ENCODE results near the gene RDH13. TPM values are rescaled to one million over a fixed set of nuclear protein-coding genes. Genes with fewer than 3 reads are reported as not detected.

The RDH13 gene
- total and polyA plus RNA-seq, 4 donors, result 8.9 to 11.7 (median 9.5) TPM

DNA sequence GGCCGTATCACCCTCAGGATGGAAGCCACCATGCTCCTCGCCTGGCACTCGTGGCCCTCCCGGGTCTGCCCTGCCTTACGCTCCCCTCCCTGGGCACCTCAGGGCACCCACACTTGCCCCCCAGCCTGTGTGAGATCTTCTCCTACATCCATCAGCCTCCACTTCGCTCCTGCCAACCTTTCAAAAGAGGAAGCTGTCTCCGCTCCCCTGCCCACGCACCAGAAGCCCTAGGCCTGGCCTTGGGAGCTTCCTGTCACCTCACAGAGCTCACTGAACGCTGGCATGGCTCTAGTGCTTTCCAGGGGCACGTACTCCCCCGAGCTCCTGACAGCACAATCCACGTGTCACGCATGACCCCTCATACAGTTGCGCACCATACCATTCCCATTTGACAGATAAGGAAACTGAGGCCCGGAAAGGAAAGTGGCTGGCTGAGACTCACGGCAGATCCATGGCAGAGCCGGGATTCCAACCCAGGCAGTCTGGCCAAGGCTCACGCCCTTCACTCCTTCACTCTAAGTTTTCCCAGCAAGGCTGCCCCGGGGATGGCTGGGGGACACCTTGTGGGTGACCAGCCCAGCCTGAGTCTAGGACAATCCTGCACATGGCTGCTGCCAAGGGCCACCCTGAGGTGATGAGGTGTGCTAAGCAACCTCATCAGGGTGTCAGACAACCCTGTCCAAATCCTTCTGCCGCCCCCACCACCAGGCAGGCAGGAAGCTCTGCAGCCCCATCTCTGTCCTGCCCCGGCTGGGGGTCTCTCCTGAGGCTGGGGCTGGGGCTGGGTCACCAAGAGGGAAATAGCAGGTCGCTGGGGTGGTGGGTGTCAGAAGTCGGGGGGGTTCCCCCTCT is 35.1 kb upstream of the RDH13 start:
- Histone ChIP-seq H3K4me1 (ENCODE audit: control insufficient read depth in 4 of 4, insufficient read depth in 4 of 4, low read length in 3 of 4) (no peaks in the 10 kb centered on the region), H3K27me3 (ENCODE audit: control insufficient read depth in 4 of 4, insufficient read depth in 4 of 4, low read length in 3 of 4) (no peaks in the 10 kb centered on the region), H3K9me3 (ENCODE audit: control insufficient read depth in 4 of 4, low read length in 3 of 4) (no peaks in the 10 kb centered on the region), H3K9ac (ENCODE audit: low read depth in 1 of 2, low read length in 2 of 2) (no peak overlapping the region), H3K4me3 (ENCODE audit: low read depth in 1 of 3, low read length in 3 of 3) (no peak overlapping the region), H3K36me3 (ENCODE audit: control insufficient read depth in 4 of 4, insufficient read depth in 3 of 4, low read depth in 1 of 4, low read length in 3 of 4) (peaks cover 5 to 44% (median 7%) of the 10 kb centered on the region in 4 donors), H3K27ac (ENCODE audit: low read depth in 1 of 2, low read length in 2 of 2) (no peak overlapping the region)
- 92% methylated on average over 23 of the region's 23 CpGs for WGBS
- DNase-seq (ENCODE audit: low spot score), result no peak
- TF ChIP-seq, protein P1, sequence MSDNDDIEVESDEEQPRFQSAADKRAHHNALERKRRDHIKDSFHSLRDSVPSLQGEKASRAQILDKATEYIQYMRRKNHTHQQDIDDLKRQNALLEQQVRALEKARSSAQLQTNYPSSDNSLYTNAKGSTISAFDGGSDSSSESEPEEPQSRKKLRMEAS (IDR thresholded peaks at IDR 0.05), result no peak
- TF ChIP-seq HNF4G (IDR thresholded peaks at IDR 0.05) (no peak), EGR1 (IDR thresholded peaks at IDR 0.05; ENCODE audit: low read depth in 2 of 2) (no peak), FOXA2 (IDR thresholded peaks at IDR 0.05) (no peak), RAD21 (IDR thresholded peaks at IDR 0.05) (no peak), YY1 (IDR thresholded peaks at IDR 0.05) (no peak), SP1 (IDR thresholded peaks at IDR 0.05) (no peak), TAF1 (conservative IDR thresholded peaks at IDR 0.05) (no peak), RXRA (IDR thresholded peaks at IDR 0.05) (no peak), FOXA1 (IDR thresholded peaks at IDR 0.05) (no peak)
- TF ChIP-seq, protein P2, sequence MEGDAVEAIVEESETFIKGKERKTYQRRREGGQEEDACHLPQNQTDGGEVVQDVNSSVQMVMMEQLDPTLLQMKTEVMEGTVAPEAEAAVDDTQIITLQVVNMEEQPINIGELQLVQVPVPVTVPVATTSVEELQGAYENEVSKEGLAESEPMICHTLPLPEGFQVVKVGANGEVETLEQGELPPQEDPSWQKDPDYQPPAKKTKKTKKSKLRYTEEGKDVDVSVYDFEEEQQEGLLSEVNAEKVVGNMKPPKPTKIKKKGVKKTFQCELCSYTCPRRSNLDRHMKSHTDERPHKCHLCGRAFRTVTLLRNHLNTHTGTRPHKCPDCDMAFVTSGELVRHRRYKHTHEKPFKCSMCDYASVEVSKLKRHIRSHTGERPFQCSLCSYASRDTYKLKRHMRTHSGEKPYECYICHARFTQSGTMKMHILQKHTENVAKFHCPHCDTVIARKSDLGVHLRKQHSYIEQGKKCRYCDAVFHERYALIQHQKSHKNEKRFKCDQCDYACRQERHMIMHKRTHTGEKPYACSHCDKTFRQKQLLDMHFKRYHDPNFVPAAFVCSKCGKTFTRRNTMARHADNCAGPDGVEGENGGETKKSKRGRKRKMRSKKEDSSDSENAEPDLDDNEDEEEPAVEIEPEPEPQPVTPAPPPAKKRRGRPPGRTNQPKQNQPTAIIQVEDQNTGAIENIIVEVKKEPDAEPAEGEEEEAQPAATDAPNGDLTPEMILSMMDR (IDR thresholded peaks at IDR 0.05; ENCODE audit: low read depth, low read length, missing input control), result no peak
- TF ChIP-seq, protein P3, sequence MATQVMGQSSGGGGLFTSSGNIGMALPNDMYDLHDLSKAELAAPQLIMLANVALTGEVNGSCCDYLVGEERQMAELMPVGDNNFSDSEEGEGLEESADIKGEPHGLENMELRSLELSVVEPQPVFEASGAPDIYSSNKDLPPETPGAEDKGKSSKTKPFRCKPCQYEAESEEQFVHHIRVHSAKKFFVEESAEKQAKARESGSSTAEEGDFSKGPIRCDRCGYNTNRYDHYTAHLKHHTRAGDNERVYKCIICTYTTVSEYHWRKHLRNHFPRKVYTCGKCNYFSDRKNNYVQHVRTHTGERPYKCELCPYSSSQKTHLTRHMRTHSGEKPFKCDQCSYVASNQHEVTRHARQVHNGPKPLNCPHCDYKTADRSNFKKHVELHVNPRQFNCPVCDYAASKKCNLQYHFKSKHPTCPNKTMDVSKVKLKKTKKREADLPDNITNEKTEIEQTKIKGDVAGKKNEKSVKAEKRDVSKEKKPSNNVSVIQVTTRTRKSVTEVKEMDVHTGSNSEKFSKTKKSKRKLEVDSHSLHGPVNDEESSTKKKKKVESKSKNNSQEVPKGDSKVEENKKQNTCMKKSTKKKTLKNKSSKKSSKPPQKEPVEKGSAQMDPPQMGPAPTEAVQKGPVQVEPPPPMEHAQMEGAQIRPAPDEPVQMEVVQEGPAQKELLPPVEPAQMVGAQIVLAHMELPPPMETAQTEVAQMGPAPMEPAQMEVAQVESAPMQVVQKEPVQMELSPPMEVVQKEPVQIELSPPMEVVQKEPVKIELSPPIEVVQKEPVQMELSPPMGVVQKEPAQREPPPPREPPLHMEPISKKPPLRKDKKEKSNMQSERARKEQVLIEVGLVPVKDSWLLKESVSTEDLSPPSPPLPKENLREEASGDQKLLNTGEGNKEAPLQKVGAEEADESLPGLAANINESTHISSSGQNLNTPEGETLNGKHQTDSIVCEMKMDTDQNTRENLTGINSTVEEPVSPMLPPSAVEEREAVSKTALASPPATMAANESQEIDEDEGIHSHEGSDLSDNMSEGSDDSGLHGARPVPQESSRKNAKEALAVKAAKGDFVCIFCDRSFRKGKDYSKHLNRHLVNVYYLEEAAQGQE (IDR thresholded peaks at IDR 0.05), result no peak
- TF ChIP-seq, protein P4, sequence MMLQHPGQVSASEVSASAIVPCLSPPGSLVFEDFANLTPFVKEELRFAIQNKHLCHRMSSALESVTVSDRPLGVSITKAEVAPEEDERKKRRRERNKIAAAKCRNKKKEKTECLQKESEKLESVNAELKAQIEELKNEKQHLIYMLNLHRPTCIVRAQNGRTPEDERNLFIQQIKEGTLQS (IDR thresholded peaks at IDR 0.05), result no peak

DNA sequence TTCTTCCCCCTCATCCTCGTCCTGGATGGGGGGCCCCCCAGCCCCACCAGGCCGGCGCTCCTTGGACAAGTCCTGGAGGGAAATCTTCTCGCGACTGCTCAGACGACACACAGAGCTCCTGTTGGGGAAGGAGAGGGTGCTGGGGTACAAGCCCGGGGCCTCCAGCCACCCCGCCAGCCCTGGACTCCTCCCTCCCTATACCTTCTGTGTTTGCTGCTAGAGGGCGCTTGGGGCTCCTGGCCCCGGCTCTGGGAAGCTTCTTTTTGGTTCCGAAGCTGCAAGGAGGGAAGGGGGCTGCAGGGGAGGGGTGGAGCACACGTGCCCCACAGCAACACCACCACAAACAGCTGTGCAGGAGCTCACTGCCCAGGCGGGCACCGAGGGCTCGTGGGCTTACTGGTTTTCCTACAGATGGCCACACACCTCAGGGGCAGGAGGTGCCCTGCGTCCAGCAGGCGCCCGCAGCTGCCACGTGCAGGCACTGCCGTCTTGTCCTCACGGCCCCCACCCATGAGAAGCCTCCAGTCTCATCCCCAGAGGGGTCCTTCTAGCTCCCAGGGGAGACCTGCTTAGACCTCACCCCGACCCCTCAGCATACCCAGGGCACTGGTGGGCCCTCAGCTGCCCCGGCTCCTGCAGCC is 33.2 kb upstream of the RDH13 start:
- Histone ChIP-seq H3K27ac (ENCODE audit: low read depth in 1 of 2, low read length in 2 of 2) (no peak overlapping the region), H3K9ac (ENCODE audit: low read depth in 1 of 2, low read length in 2 of 2) (no peak overlapping the region), H3K36me3 (ENCODE audit: control insufficient read depth in 4 of 4, insufficient read depth in 3 of 4, low read depth in 1 of 4, low read length in 3 of 4) (peaks cover 0 to 40% (median 10%) of the 10 kb centered on the region in 4 donors), H3K9me3 (ENCODE audit: control insufficient read depth in 4 of 4, low read length in 3 of 4) (no peaks in the 10 kb centered on the region), H3K4me3 (ENCODE audit: low read depth in 1 of 3, low read length in 3 of 3) (no peak overlapping the region), H3K27me3 (ENCODE audit: control insufficient read depth in 4 of 4, insufficient read depth in 4 of 4, low read length in 3 of 4) (no peaks in the 10 kb centered on the region), H3K4me1 (ENCODE audit: control insufficient read depth in 4 of 4, insufficient read depth in 4 of 4, low read length in 3 of 4) (no peaks in the 10 kb centered on the region)
- TF ChIP-seq JUND (IDR thresholded peaks at IDR 0.05) (no peak), HNF4A (conservative IDR thresholded peaks at IDR 0.05) (no peak), NR2F2 (IDR thresholded peaks at IDR 0.05) (no peak), RAD21 (IDR thresholded peaks at IDR 0.05) (no peak)
- no peak for DNase-seq (ENCODE audit: low spot score)
- WGBS, result 94% methylated on average over 23 of the region's 23 CpGs
